ENCODE data around the gene GARNL3.

The GARNL3 gene

GRCh38 chr9:127351182-127352166 lies 86.9 kb downstream of the GARNL3 start:
- DNase-seq (ENCODE audit: low spot score), result no peak

GRCh38 chr9:127353882-127354281 lies 89.3 kb downstream of the GARNL3 start:
- no peak for DNase-seq (ENCODE audit: low spot score)

GRCh38 chr9:127356906-127357305 lies 92.3 kb downstream of the GARNL3 start:
- no peak for DNase-seq (ENCODE audit: low spot score)

- no peak for DNase-seq (ENCODE audit: low spot score)
These were observed 93.5 kb downstream of the GARNL3 start for GRCh38 chr9:127358023-127358535.

- no peak for DNase-seq (ENCODE audit: low spot score)
These were observed 94.2 kb downstream of the GARNL3 start for GRCh38 chr9:127358770-127359169.

- no peak for DNase-seq (ENCODE audit: low spot score)
These were observed 95.7 kb downstream of the GARNL3 start for GRCh38 chr9:127360250-127360649.

GRCh38 chr9:127360829-127361228 lies 96.3 kb downstream of the GARNL3 start:
- no peak for DNase-seq (ENCODE audit: low spot score)

GRCh38 chr9:127361561-127361960 lies 97.0 kb downstream of the GARNL3 start:
- no peak for DNase-seq (ENCODE audit: low spot score)

- DNase-seq (ENCODE audit: low spot score), result no peak
These were observed 98.3 kb downstream of the GARNL3 start for GRCh38 chr9:127362829-127363228.

GRCh38 chr9:127365461-127365860 lies 100.9 kb downstream of the GARNL3 start:
- DNase-seq (ENCODE audit: low spot score), result no peak

- no peak for DNase-seq (ENCODE audit: low spot score)
These were observed 102.0 kb downstream of the GARNL3 start for GRCh38 chr9:127366594-127366993.

- no peak for DNase-seq (ENCODE audit: low spot score)
These were observed 104.4 kb downstream of the GARNL3 start for GRCh38 chr9:127368852-127369402.

- no peak for DNase-seq (ENCODE audit: low spot score)
These were observed 104.9 kb downstream of the GARNL3 start for GRCh38 chr9:127369428-127369827.

- no peak for DNase-seq (ENCODE audit: low spot score)
These were observed 105.6 kb downstream of the GARNL3 start for GRCh38 chr9:127370147-127370579.

- DNase-seq (ENCODE audit: low spot score), result no peak
These were observed 106.4 kb downstream of the GARNL3 start for GRCh38 chr9:127370672-127371648.

GRCh38 chr9:127380479-127380878 lies 115.9 kb downstream of the GARNL3 start:
- no peak for DNase-seq (ENCODE audit: low spot score)

- peak; percentile 64 for DNase-seq (ENCODE audit: low spot score)
These were observed 118.0 kb downstream of the GARNL3 start for GRCh38 chr9:127382541-127382940.

- no peak for DNase-seq (ENCODE audit: low spot score)
These were observed 119.6 kb downstream of the GARNL3 start for GRCh38 chr9:127384016-127384730.

- no peak for DNase-seq (ENCODE audit: low spot score)
These were observed 120.3 kb downstream of the GARNL3 start for GRCh38 chr9:127384901-127385300.

GRCh38 chr9:127386249-127386648 lies 121.7 kb downstream of the GARNL3 start:
- DNase-seq (ENCODE audit: low spot score), result no peak

- DNase-seq (ENCODE audit: low spot score), result no peak
These were observed 122.4 kb downstream of the GARNL3 start for GRCh38 chr9:127386981-127387380.
